ENCODE results near the gene PRKAG2.
A peak's percentile ranks its signal among the peaks of the same experiment; 100 is the strongest.
"Not testable (repeated sequence)": the region's sequence is repeated elsewhere in the genome, so short reads cannot be mapped to it uniquely, and the experiment has no call there.

Gene PRKAG2

DNA sequence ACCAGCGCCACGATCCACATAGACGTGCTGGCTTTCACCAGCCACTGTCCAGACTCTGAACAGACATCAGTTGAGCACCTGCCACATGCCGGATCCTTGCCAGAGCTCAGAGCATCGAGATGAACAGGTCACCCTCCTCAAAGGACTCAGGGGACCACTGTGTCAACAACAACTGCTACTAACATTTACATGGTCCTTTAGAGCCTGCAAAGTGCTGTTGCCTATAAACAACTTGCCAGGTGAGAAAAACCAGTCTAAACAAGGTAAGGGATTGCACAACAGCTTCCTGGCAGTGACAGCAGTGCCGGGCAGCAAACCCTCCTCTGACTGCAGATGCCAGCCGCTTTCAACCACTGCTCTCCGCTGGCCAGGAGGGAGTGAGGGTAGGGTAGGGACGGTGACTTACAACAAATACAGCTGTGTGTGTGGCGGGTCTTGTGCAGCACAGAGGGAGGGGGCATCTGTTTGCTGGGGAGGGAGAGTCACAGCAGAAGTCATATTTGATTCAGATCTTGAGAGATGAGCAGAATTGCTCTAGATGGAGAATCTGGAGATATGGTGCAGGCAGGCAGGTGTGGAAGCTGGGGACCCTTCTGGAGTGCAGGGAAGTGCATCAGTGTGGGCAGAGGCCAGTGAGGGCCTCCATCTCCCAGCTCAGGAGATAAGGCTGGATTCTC is 324.4 kb downstream of the PRKAG2 start:
- DNase-seq (ENCODE audit: low read depth in 2 of 2), result no peak

DNA sequence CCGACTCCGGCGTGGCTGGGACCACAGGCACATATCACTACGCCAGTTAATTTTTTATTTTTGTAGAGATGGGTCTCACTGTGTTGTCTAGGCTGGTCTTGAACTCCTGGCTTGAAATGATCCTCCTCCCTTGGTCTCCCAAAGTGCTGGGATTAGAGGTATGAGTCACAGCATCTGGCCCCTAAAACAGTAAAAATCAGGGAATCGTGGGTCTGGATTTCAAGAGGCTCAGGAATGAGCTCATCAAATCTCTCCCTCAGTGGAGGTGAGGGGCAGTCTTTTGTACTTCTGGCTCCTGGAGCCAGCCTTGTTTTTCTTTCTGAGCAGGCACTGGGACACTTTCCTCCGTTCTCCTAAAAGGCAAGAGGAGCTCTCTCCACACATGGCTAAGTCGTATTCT is 325.1 kb downstream of the PRKAG2 start:
- DNase-seq (ENCODE audit: low read depth in 2 of 2), result no peak

DNA sequence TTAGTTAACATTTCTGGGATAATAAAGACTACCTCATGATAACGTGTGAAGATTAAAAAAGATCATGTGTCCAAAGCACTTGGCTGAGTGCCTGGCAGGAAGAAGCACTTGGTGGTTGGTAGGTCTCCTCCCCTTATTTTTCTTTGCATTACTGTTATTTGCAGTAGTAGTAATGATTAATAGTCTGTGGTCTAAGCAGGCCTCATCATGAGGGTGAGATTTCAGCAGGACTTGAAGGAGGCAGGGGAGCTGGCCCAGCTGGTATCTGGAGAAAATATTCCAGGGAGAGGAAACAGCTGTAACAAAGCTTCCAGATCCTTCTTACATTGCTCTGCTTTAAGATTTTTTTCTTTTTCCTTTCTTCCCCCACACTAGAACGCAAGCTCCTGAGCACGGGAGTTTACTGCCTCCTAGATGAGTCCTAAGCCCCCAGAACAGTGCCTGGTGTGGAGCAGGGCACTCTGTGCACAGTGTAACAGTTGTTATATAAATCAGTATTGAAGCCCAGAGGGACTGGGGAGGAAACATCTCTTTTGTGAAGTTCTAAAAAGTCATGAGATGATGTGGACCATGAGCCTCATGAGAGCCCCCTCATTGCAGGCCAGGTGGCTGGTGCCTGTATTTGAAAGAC is 326.1 kb downstream of the PRKAG2 start:
- DNase-seq (ENCODE audit: low read depth in 2 of 2), result no peak

DNA sequence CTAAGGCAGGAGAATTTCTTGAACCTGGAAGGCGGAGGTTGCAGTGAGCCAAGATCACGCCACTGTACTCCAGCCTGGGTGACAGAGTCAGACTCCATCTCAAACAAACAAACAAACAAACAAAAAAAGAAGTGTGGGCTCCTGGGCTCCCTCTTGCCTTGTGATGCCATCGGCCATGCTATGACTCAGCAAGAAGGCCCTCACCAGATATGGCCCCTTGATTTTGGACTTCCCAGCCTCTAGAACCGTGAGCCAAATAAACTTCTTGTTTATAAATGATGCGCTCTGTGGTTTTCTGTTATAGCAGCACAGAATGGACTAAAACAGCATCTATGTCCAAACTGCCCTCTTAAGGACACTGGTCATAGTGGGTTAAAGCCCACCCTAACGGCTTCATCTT is 327.3 kb downstream of the PRKAG2 start:
- DNase-seq (ENCODE audit: low read depth in 2 of 2), result no peak

DNA sequence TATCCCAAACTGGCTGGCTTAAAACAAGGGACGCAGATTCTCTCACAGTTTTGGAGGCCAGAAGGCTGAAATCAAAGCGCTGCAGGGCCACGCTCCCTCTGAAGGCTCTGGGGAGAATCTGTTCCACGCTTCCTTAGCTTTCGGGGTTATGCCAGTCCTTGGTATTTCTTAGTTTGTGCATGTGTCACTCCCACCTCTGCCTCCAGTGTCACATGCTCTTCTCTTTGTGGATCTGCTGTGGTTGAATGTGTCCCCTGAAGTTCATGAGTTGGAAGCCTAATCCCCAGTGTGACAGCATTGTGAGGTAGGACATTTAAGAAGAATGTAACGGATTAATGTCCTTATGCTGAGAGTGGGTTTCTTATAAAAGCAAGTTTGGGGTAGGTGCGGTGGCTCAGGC is 327.8 kb downstream of the PRKAG2 start:
- no peak for DNase-seq (ENCODE audit: low read depth in 2 of 2)

DNA sequence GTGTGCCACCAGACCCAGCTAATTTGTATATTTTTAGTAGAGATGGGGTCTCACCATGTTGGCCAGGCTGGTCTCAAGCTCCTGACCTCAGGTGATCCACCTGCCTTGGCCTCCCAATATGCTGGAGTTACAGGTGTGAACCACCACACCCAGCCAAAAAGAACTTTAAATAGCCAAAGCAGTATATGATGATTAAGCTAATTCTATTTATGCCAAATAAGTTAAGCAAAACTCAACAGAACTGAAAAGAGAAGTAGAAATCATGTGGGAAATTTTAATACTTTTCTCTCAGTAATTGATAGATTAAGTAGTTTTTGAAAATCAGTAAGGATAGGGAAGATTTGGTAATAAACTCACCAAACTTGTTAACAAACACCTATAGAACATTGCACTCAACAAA is 332.7 kb downstream of the PRKAG2 start:
- no peak for DNase-seq (ENCODE audit: low read depth in 2 of 2)

DNA sequence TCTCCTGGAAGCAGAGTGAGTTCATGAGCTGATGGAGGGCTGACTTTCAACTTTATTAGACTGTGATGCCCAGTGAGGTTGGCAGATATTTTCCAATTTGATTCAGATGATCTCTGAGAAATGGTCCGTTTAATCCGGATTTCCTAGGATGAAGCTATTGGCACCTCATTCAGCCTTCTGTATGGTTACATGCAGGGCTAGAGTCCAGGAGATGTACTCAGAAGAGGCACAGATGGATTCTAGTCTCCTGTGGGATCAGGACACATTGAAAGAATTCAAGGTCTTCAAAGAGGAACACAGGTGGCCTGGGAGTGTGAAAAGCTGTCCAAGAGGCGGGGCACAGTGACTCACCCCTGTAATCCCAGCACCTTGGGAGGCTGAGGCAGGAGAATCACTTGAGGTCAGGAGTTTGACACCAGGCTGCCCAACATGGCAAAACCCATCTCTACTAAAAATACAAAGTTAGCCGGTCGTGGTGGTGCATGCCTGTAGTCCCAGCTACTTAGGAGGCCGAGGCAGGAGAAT is 334.2 kb downstream of the PRKAG2 start:
- no peak for DNase-seq (ENCODE audit: low read depth in 2 of 2)

DNA sequence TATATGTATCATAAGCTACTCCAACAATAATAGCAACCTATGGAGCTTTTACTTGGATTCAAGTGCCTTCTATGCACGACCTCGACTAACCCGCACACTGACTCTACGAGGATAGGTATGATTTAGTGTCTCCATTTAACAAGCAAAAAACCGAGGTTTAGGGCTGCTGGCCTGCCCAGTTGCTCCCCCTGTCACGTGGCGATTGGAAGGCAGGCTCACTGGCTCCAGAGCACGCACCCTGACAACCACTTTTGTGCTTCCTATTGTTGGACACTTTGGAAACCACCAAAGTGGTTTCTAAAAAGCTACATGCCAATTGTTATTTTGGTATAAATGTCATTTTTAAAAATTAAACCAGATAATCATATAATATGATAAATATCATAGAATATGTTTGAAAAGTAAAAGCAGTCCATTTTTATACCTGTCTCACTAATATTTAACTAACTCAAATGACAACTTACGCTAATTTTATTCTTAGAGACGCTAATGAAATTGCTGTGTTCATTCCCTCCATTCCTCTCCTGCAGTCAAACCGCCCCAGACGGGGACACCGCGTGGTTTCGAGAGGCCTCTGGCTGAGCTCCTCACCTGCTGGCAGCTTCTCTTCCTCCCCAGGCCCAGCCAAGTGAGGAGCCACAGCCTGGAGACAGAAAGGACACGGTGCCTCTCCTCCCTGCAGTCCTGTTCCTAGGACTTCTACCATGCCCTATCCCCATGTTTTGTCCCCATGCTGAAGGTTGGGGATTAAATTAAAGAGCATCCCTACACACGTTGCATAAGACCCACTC is 335.0 kb downstream of the PRKAG2 start:
- DNase-seq (ENCODE audit: low read depth in 2 of 2), result no peak

DNA sequence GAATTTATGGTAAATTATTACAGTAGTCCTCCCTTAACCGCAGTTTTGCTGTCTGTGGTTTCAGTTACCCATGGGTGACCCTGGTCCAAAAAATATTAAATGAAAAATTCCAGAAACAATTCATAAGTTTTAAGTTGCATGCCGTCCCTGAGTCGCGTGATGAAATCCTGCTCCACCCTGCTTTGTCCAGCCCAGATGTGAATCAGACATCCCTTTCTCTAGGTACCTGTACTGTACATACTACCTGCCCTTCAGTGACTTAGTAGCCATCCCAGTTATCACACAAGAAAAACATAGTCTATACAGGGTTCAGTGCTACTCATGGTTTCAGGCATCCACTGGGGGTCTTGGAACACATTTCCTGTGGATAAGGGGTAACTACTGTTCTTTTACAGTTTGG is 336.8 kb downstream of the PRKAG2 start:
- no peak for DNase-seq (ENCODE audit: low read depth in 2 of 2)

DNA sequence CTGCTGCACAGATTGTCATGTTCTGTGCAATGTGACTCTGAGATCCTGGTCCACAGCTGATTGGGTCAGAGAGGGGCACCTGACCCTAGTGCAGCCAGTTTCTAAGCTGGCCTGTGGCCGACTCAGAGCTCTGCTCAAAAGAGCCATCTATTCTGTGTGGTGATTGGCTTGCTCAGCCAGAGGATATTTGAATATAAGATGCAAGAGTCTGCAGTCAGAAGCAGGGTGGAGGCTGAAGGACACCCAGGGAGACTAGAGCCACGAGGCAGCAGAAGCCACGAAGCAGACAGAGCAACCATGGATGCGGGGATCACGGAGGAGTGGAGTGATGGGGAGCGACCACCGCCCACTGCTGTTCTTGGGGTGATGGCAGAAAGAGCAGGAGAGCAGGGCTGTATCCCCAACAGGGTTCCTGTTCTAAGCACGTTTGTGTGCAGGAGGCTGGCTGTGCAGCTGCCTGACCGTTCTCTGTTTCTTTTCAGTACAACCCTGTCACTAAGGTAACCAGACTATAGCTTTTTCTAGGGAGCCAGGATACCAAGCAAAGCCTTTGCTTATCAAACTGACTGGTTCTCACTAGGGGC is 337.7 kb downstream of the PRKAG2 start:
- DNase-seq (ENCODE audit: low read depth in 2 of 2), result no peak

DNA sequence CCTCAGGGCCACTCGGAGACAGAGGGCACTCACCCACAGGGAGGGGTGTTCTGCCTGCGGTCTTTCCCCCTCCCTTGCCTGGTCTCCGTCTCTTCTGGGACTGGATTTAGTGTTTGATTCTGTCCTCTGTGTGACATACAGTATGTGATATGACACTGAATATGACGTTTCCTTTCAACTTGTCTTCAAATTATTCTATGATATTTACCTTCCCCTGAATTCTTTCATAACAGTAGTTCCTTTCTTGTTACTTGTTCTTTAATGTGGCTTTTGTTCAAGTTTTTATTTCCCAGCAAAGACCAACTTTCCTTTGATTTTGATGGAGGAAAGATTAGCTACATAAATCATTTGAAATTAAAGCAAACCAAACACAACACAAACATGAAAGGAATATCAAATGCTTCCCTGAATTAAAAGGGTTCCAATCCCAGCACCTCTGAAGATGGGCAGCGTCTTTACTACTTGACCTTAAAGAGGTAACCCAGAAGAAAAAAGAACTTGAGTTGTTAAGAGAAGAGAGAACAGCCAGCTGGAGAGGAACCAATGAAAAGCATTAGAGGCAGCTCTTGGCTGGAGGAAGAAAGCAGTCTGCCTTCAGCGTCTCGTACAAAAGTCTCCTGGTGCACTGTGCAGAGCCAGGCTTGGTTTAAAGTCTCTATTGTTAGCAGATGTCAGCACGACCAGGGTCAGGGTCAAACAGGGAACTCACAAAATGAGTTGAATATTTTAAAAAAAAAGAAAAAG is 338.9 kb downstream of the PRKAG2 start:
- no peak for DNase-seq (ENCODE audit: low read depth in 2 of 2)

DNA sequence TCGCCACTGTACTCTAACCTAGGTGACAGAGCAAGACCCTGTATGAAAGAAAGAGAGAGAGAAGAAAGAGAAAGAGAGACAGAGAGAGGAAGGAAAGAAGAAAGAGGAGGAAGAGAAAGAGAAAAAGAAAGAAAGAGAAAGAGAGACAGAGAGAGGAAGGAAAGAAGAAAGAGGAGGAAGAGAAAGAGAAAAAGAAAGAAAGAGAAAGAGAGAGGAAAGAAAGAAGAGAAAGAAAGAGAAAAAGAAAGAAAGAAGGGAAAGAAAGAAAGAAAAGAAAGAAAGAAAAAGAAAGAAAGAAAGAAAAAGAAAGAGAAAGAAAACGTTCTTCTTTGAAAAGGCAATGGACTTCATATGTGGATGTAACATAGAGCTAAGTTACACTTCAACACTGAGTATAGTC is 340.7 kb downstream of the PRKAG2 start:
- not testable (repeated sequence) for DNase-seq (ENCODE audit: low read depth in 2 of 2)

DNA sequence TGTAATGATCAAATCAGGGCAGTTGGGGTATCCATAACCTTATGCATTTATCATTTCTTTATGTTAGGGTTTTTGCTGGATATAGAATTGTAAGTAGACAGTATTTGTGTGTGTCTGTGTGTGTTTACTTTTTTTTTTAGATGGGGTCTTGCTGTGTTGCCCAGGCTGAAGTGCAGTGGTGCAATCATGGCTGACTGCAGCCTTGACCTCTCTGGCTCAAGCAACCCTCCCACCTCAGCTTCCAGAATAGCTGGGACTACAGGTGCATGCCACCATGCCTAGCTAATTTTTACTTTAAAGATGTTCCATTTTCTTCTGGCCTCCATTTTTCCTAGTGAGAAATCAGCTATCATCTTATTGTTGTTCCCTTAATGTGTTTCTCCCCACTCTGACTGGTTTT is 347.1 kb downstream of the PRKAG2 start:
- DNase-seq (ENCODE audit: low read depth in 2 of 2), result no peak

DNA sequence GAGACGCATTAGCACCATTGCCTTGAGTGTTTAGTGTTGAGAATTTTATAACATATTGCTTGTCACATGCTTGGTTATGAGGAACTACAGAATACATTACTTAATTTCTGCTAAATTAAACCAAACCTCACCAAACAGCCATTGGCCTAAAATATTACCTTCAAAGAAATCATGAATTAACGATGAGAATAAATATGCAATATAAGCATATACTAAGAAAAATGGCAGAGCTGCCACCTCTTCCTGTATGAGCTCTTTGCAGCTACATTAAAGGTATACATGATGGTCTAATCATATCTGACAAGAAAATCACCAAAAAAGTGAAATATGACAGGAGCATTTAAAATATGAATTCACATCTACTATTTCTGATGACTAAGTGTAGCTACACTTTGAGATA is 352.1 kb downstream of the PRKAG2 start:
- no peak for DNase-seq (ENCODE audit: low read depth in 2 of 2)

DNA sequence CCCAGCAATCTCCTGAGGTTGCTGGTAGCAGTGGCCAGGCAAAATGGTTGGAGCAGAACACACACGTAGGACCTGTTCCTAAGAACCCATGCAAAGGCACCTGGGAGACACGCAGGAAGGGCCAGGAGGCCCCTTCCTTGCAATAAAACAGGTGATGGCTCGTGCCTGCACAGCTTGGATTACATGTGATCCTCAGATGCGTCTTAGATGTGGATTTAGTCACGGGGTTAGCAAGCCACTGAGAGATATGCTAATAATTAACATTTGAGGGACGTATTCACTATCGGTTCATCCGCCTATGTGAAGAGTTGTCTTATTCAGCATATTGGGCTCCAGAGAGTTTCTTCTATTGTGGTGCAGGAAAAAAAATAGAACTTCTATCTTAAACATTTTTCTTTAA is 352.6 kb downstream of the PRKAG2 start:
- no peak for DNase-seq (ENCODE audit: low read depth in 2 of 2)

DNA sequence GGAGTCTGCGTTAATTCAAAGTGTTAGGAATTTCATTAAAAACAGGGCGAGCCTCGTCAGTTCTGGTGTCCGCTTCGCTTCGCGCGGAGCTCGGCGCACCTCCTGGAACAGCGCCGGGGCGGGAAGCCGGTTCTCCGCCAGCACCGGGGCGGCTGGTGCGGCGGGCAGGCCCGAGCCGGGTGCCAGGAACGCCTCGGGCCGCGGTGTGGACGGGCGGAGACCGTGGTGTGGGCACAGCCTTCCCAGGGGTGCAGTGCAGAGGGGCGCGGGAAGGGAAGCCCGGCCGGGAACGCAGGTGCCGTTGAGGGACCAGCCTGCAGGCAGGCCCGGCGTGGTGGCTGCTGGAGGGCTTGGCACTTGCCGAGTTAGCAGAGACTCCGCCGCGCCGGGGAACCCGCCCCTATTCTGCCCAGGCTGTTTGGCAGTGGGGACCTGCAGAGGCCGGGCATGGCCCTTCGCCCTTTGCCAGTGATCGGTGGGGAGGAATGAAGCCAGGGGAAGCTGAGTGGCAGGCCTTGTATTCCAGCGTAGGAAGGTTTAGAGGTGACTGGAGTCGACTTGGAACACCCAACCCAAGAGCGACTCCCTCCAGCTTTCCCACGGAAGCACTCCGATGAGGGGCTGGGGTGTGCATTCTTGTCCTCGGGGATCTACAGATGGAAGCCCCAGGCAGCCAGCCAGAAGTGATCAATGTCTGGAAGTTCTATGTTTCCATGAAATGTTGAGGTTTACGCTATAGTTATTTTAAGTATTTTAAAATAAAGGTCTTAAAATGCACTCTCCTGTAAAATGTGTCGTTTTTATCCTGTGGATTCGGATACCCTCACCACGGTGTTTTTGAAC is 356.3 kb downstream of the PRKAG2 start:
- DNase-seq (ENCODE audit: low read depth in 2 of 2), result peak; percentile 19 to 21

DNA sequence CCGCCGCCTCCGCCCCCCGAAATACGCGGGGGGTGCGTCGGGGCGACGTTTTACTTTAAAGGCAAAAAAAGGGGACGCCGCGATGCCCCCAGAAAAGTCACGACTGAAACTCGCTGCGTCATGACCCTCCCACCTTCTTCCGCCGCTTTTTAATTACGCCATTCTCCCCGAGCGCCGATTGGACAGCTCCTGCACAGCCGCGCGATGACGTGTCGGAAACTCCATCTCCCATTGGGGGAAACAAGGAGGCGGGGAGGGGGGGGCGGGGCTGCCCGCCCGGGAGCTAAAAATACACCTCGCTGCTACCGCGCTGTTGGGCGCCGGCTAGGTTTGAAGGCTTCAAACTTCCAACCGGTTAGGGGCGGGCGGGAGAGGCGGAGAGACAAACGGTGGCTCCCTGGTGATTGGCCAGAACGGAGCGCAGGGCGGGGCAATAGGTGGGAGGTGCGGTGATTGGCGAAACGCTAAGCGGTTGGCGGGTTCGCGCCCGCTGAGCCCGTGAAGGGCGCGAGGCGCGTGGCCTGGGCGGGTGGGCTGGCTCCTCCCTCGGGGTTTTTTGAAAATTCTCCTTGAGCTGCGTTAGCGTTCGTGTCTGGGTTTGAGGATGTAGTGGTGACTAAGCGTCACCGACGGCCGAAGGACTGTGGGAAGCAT is 357.0 kb downstream of the PRKAG2 start, which contains the start of gene RHEB:
RHEB (minus strand) TSS at position 131 of the 654 bp plus-strand sequence. CDS start 384 bp downstream, outside the sequence.
- DNase-seq (ENCODE audit: low read depth in 2 of 2), result peak; percentile 97 to 98

DNA sequence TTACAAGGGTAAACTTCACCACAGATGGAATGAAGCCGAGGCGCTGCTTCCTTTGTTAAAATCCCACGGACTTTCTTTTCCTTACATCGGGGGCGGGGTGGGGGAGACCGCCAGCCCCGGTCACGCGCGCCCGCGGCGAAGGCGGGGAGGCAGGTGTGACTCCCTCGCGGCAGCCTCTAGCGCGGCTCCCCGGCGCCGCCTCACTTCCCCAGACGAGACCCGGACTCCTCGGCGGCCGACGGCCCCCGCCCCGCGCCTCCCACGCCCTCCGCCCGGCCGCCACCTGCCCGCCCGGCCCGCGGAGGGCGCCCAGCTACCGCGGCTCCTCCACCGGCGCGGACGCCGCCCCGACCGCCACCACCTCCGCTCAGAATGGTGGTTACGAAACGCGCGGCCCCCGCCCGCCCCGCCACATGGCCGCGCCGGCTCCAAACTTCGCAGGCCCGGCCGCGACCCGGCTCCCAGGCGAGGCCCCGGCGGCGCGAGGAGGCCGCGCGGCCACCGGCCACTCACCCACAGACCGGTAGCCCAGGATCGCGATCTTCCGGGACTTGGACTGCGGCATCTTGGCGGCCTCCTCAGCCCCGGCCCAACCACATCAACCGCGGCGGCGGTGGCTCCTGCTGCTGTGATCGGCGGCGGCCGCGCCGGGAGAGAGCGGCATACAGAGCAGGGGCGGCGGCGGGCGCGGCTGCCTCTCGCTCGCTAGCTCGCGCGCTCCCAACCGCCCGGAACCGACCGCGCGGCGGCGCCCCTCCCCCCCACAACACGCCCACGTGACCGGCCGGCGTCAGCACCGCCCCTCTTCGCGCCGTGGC is 357.8 kb downstream of the PRKAG2 start:
- peak; percentile 30 to 40 for DNase-seq (ENCODE audit: low read depth in 2 of 2)
